Trophoblast cell (in vitro differentiated cells and primary cell): ENCODE data around the gene TLE2.
A peak's percentile ranks its signal among the peaks of the same experiment; 100 is the strongest.

Experiments
- DNase-seq, 2 donors: peaks; one replicate each; pipeline ENCODE4 v3.0.0-alpha.2; 2016
- H2AFZ ChIP-seq: 2 replicates; pipeline ENCODE4 v1.6.1; 2013; ENCODE audit warnings: low read length, moderate library complexity, mild to moderate bottlenecking; ENCODE audit not compliant: insufficient read depth, poor library complexity
- H2AK5ac ChIP-seq: 2 replicates; pipeline ENCODE4 v1.6.1; 2013; ENCODE audit warnings: mild to moderate bottlenecking, low read length
- H2BK120ac ChIP-seq: 2 replicates; pipeline ENCODE4 v1.6.1; 2013; ENCODE audit warnings: low read length, mild to moderate bottlenecking, moderate library complexity; ENCODE audit not compliant: insufficient read depth, poor library complexity
- H2BK12ac ChIP-seq: 2 replicates; pipeline ENCODE4 v1.6.1; 2013; ENCODE audit warnings: mild to moderate bottlenecking, low read length, moderate library complexity
- H2BK5ac ChIP-seq: 2 replicates; pipeline ENCODE4 v1.6.1; 2013; ENCODE audit warnings: low read length, low read depth, moderate library complexity, mild to moderate bottlenecking; ENCODE audit not compliant: poor library complexity
- H3K14ac ChIP-seq: 2 replicates; pipeline ENCODE4 v1.6.1; 2013; ENCODE audit warnings: mild to moderate bottlenecking, low read length
- H3K18ac ChIP-seq: 2 replicates; pipeline ENCODE4 v1.6.1; 2013; ENCODE audit warnings: mild to moderate bottlenecking, low read length
- H3K23ac ChIP-seq: 2 replicates; pipeline ENCODE4 v1.6.1; 2013; ENCODE audit warnings: low read length
- H3K27ac ChIP-seq: 2 replicates; pipeline ENCODE4 v1.5.1; 2013; ENCODE audit warnings: low read depth, mild to moderate bottlenecking, inconsistent platforms, low read length, moderate library complexity
- H3K27me3 ChIP-seq: 2 replicates; pipeline ENCODE4 v1.6.1; 2013; ENCODE audit warnings: inconsistent platforms, mild to moderate bottlenecking, low read length, moderate library complexity; ENCODE audit not compliant: insufficient read depth
- H3K36me3 ChIP-seq, 2 experiments: 1 replicate in 1 of 2; 2 replicates in 1 of 2; pipeline ENCODE4 v1.6.1; 2013; ENCODE audit warnings: low read length in 2 of 2, mild to moderate bottlenecking in 2 of 2, moderate library complexity in 1 of 2; ENCODE audit not compliant: insufficient read depth in 2 of 2, control insufficient read depth in 1 of 2
- H3K4ac ChIP-seq: 2 replicates; pipeline ENCODE4 v1.6.1; 2013; ENCODE audit warnings: low read depth, mild to moderate bottlenecking, low read length, moderate library complexity
- H3K4me1 ChIP-seq, 2 experiments: 1 replicate in 1 of 2; 2 replicates in 1 of 2; pipeline ENCODE4 v1.6.1; 2013; ENCODE audit warnings: low read length in 2 of 2, mild to moderate bottlenecking in 2 of 2, moderate library complexity in 1 of 2; ENCODE audit not compliant: insufficient read depth in 2 of 2, control insufficient read depth in 1 of 2
- H3K4me2 ChIP-seq: 2 replicates; pipeline ENCODE4 v1.6.1; 2013; ENCODE audit warnings: inconsistent platforms, mild to moderate bottlenecking, low read length, moderate library complexity
- H3K4me3 ChIP-seq: 2 replicates; pipeline ENCODE4 v1.5.1; 2013; ENCODE audit warnings: mild to moderate bottlenecking, low read depth, low read length, inconsistent platforms
- H3K79me1 ChIP-seq: one replicate; pipeline ENCODE4 v1.6.1; 2013; ENCODE audit warnings: low read length
- H3K79me2 ChIP-seq: 2 replicates; pipeline ENCODE4 v1.6.1; 2013; ENCODE audit warnings: low read length, mild to moderate bottlenecking; ENCODE audit not compliant: control insufficient read depth, insufficient read depth, poor library complexity
- H3K9ac ChIP-seq: 2 replicates; pipeline ENCODE4 v1.6.1; 2013; ENCODE audit warnings: mild to moderate bottlenecking, low read length
- H3K9me3 ChIP-seq: 2 replicates; pipeline ENCODE4 v1.6.1; 2013; ENCODE audit warnings: low read depth, mild to moderate bottlenecking, control low read depth, inconsistent platforms, low read length; ENCODE audit not compliant: insufficient read depth
- H4K12ac ChIP-seq: 2 replicates; pipeline ENCODE4 v1.6.1; 2013; ENCODE audit warnings: low read depth, mild to moderate bottlenecking, low read length, moderate library complexity
- H4K8ac ChIP-seq: 2 replicates; pipeline ENCODE4 v1.6.1; 2013; ENCODE audit warnings: low read depth, mild to moderate bottlenecking, low read length, moderate library complexity
- H4K91ac ChIP-seq: one replicate; pipeline ENCODE4 v1.6.1; 2013; ENCODE audit warnings: low read depth, mild to moderate bottlenecking, low read length, moderate library complexity
- WGBS: extraction: QIAGEN DNeasy Blood & Tissue Kit; methylation state at CpG from one replicate; pipeline ENCODE4 v1.1.7; 2013; ENCODE audit warnings: missing lambda C conversion rate; ENCODE audit not compliant: insufficient read length, insufficient coverage; ENCODE audit errors: extremely low coverage; 5-methylcytosine and 5-hydroxymethylcytosine counted together

TLE2 gene

DNA sequence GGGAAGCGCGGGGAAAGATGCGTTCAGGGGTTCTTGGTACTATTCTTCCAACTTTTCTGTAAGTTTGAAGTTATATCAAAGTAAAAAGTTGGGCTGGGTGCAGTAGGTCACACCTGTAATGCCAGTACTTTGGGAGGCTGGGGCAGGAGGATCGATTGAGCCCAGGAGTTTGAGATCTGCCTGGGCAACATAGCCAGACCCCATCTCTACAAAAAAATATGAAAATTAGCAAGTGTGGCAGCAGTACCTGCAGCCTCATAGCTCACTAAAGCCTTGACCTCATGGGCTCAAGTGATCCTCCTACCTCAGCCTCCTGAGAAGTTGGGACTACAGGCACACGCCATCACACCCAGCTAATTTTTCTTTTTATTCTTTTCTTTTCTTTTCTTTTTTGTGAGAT is 71.9 kb downstream of the TLE2 start:
- no peak for DNase-seq
- H2AK5ac ChIP-seq: no peak overlapping the region
- H3K14ac ChIP-seq: no peak overlapping the region
- H3K27ac ChIP-seq: no peak overlapping the region
- H3K9me3 ChIP-seq: no peaks in the 10 kb centered on the region
- no peaks in the 10 kb centered on the region for H3K27me3 ChIP-seq
- no peak overlapping the region for H3K18ac ChIP-seq
- no peak overlapping the region for H3K4ac ChIP-seq
- H4K12ac ChIP-seq: no peak overlapping the region
- H2AFZ ChIP-seq: no peak overlapping the region
- WGBS: no CpG with 5 or more reads among the region's 5 CpGs
- no peak overlapping the region for H4K8ac ChIP-seq
- H3K4me1 ChIP-seq: peaks cover 5 to 6% of the 10 kb centered on the region in 2 experiments
- H3K79me2 ChIP-seq: no peaks in the 10 kb centered on the region
- H2BK12ac ChIP-seq: no peak overlapping the region
- no peak overlapping the region for H3K4me2 ChIP-seq
- no peak overlapping the region for H3K23ac ChIP-seq
- no peak overlapping the region for H3K4me3 ChIP-seq
- no peaks in the 10 kb centered on the region for H3K36me3 ChIP-seq
- no peak overlapping the region for H2BK120ac ChIP-seq
- H4K91ac ChIP-seq: no peak overlapping the region
- no peak overlapping the region for H3K9ac ChIP-seq
- H3K79me1 ChIP-seq: peaks cover 3% of the 10 kb centered on the region
- no peak overlapping the region for H2BK5ac ChIP-seq

DNA sequence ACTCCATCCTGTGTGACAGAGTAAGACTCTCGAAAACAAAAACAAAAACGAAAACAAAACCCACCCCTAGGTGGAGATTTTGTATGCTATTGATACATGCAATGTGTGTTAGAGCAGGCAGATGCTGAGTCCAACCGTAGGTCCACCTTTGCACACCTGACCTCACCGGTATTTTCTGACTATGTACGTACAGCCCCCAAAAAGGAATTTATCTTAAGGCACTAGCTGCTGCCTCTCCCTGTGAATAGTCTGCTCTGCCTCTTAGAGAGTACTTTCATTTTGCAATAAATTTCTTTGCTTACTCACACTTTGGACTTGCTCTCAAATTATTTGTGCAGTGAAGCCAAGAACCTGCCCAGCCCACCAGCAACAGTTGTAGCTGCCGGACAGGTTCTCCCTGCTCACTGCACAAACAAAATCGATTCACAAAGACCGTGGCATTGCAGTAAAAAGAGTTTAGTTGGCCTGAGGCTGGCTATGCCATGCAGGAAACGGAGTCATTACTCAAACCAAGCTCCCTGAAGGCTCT is 76.1 kb downstream of the TLE2 start:
- WGBS: no CpG with 5 or more reads among the region's 9 CpGs
- H3K14ac ChIP-seq: no peak overlapping the region

DNA sequence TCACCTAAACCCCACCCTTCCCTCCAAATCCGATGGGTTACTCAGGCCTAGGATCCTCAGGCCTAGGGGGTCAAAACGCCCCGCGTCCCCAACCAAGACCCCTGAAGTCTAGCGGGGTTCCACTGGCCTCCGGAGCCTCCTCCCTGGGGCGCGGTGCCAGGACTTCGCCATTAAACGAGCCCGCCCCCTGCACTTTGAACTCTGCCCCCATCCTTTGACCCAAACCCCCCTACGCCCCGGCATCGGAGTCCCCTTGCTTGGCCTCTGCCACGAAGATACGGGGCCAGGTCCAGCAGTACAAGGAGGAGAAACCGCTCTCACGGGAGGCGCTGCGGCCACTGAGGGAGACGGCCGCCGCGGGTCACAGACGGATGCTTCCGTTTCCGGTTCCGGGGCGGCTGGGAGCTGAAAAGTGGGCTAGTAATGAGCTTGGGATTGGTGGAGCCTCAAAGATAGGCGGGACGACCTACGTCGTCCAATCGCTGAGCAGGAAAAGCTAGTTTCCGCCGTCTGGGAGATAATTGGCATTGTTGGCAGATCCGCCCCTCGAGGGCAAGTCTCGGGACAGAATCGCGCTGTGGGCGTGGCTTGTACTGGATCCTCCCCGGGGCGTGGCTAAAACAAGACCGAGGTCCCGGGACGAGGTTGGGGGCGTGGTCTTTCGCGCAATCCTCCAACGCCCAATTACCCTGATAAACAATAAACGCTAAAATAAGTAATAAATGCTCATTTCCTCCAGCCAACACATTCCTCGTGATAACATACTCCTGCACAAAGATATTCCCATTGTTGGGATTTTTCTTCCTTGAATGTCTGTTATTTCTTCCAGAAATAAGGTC is 78.6 kb downstream of the TLE2 start:
- H2BK12ac ChIP-seq: no peak overlapping the region
- H4K12ac ChIP-seq: peak overlapping the region; percentile 55
- peak overlapping the region; percentile 22 for H2AK5ac ChIP-seq
- peak overlapping the region; percentile 90 for H3K9ac ChIP-seq
- no peaks in the 10 kb centered on the region for H3K36me3 ChIP-seq
- H3K4ac ChIP-seq: peak overlapping the region; percentile 60
- H2AFZ ChIP-seq: peak overlapping the region; percentile 23
- peaks cover 3% of the 10 kb centered on the region for H3K79me2 ChIP-seq
- H3K4me2 ChIP-seq: peak overlapping the region; percentile 82
- H4K8ac ChIP-seq: peak overlapping the region; percentile 85
- peak overlapping the region; percentile 23 for H2BK5ac ChIP-seq
- no peaks in the 10 kb centered on the region for H3K27me3 ChIP-seq
- H3K27ac ChIP-seq: peak overlapping the region; percentile 70
- peak overlapping the region; percentile 23 for H2BK120ac ChIP-seq
- peaks cover 7% of the 10 kb centered on the region for H3K79me1 ChIP-seq
- H3K4me3 ChIP-seq: peak overlapping the region; percentile 90
- H3K23ac ChIP-seq: no peak overlapping the region
- no CpG with 5 or more reads among the region's 53 CpGs for WGBS
- peak overlapping the region; percentile 48 for H3K18ac ChIP-seq
- peak; percentile 99 to 100 for DNase-seq
- H3K14ac ChIP-seq: peak overlapping the region; percentile 72
- peak overlapping the region; percentile 74 for H4K91ac ChIP-seq
- H3K4me1 ChIP-seq: peaks cover 8 to 13% of the 10 kb centered on the region in 2 experiments
- H3K9me3 ChIP-seq: no peaks in the 10 kb centered on the region

More for the DNA sequence above, 76.1 kb downstream of the TLE2 start:
- Histone ChIP-seq H3K27me3 (no peaks in the 10 kb centered on the region), H3K4me1 (peaks cover 8 to 13% of the 10 kb centered on the region in 2 experiments), H2BK5ac (no peak overlapping the region), H4K12ac (no peak overlapping the region), H3K27ac (peak overlapping the region; percentile 71), H3K79me2 (peaks cover 3% of the 10 kb centered on the region), H2BK120ac (no peak overlapping the region), H3K18ac (no peak overlapping the region), H3K4me3 (no peak overlapping the region), H3K9ac (no peak overlapping the region), H2AFZ (no peak overlapping the region), H3K9me3 (no peaks in the 10 kb centered on the region), H3K36me3 (no peaks in the 10 kb centered on the region), H3K23ac (no peak overlapping the region), H2AK5ac (no peak overlapping the region), H3K79me1 (peaks cover 7% of the 10 kb centered on the region), H4K91ac (no peak overlapping the region), H3K4ac (no peak overlapping the region), H2BK12ac (no peak overlapping the region), H3K4me2 (peak overlapping the region; percentile 38), H4K8ac (no peak overlapping the region)
- DNase-seq: peak; percentile 95 to 98

DNA sequence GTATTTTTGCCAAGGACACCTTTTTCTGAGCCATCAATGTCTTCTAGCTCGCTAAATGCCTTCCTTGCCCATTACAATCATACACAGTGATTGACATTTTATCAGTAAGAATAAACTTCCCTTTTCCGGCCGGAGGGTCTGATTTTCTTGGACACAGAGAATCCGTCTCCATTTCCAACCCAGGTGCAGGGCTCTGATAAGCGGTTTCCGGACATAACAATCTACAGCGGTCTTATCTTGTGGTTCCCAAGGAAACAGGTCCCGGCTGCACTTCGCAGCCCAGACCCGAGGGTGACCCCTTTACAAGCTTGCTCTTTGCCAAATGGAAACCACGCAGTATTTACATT is 79.2 kb downstream of the TLE2 start:
- Histone ChIP-seq H3K4ac (peak overlapping the region; percentile 60), H4K8ac (peak overlapping the region; percentile 85), H4K91ac (peak overlapping the region; percentile 74), H3K79me1 (peaks cover 10% of the 10 kb centered on the region), H3K79me2 (peaks cover 3% of the 10 kb centered on the region), H3K9me3 (peaks cover 3% of the 10 kb centered on the region), H3K4me1 (peaks cover 11 to 17% of the 10 kb centered on the region in 2 experiments), H3K27me3 (no peaks in the 10 kb centered on the region), H3K4me2 (peak overlapping the region; percentile 82), H3K23ac (no peak overlapping the region), H3K18ac (peak overlapping the region; percentile 48), H2BK5ac (peak overlapping the region; percentile 23), H3K9ac (peak overlapping the region; percentile 90), H2AK5ac (peak overlapping the region; percentile 22), H2BK12ac (no peak overlapping the region), H4K12ac (peak overlapping the region; percentile 55), H3K27ac (peak overlapping the region; percentile 70), H3K4me3 (peak overlapping the region; percentile 90), H3K14ac (peak overlapping the region; percentile 72), H2AFZ (no peak overlapping the region), H3K36me3 (no peaks in the 10 kb centered on the region), H2BK120ac (peak overlapping the region; percentile 23)
- peak in 1 of 2 donors; percentile 53 for DNase-seq
- no CpG with 5 or more reads among the region's 11 CpGs for WGBS
